ENCODE measurements around the gene CGB7. TPM values are rescaled to one million over a fixed set of nuclear protein-coding genes. Genes with fewer than 3 reads are reported as not detected.
A peak's percentile ranks its signal among the peaks of the same experiment; 100 is the strongest.

The CGB7 gene
- total and polyA plus RNA-seq, 10 of the 15 experiments (the other 5 are each of a cell fraction or from before 2014, with no cell fraction given) = 0.06 TPM; not detected in 9

- no peaks in the 10 kb centered on the region for H3K9me3 ChIP-seq (replicated peaks; ENCODE audit: control insufficient read depth, insufficient read depth, low read length)
- in situ Hi-C loops (cut with MboI) (no loop called here), intact Hi-C loops (cut with micrococcal nuclease; ENCODE audit: unreplicated experiment) (no loop called here)
- SMC1A ChIA-PET (ENCODE audit: uncharacterized antibody, unreplicated experiment) = no interaction called here
- peaks cover 15% of the 10 kb centered on the region for H3K4me1 ChIP-seq (ENCODE audit: control insufficient read depth, insufficient read depth, low read length)
- FAIRE-seq (no peak), ATAC-seq (no peak), DNase-seq (ENCODE audit: low read depth, low spot score) (no peak)
- H2AFZ ChIP-seq (ENCODE audit: control insufficient read depth, low read depth, low read length) = no peak within 1 kb of the TSS
- BruUV-seq (replicated peaks) = no TSS peak
- H3K9ac ChIP-seq (ENCODE audit: control insufficient read depth, insufficient read depth, low read length) = no peak within 1 kb of the TSS
- peaks cover 0 to 6% of the 10 kb centered on the region in 2 experiments; a peak in 2 of 4 replicates for H3K36me3 ChIP-seq (ENCODE audit: control insufficient read depth in 2 of 2, insufficient read depth in 2 of 2, low read length in 1 of 2)
- CTCF ChIA-PET = interaction anchor here (0.8 to 3.1 kb wide), 4 partner anchors 19 to 89 kb away, joined by 3 to 14 read pairs (median 4); partner anchors contain the start of genes GYS1 and RUVBL2
- H3K4me2 ChIP-seq (ENCODE audit: control insufficient read depth, insufficient read depth) = peak within 1 kb of the TSS; percentile 82
- H4K20me1 ChIP-seq (ENCODE audit: control insufficient read depth, insufficient read depth) = no peaks in the 10 kb centered on the region
- no peak within 1 kb of the TSS for H3K27ac ChIP-seq (ENCODE audit: control insufficient read depth, insufficient read depth)
- 57% methylated on average over 17 of the region's 17 CpGs for WGBS (ENCODE audit: insufficient coverage, insufficient replicate concordance, low lambda C conversion rate, missing lambda C conversion rate)
- peak within 1 kb of the TSS; percentile 58; the same call in 1 of the 2 replicates for H3K4me3 ChIP-seq
- no peaks in the 10 kb centered on the region for H3K27me3 ChIP-seq (replicated peaks in 1 of 2; ENCODE audit: control insufficient read depth in 2 of 2, insufficient read depth in 2 of 2, low read length in 1 of 2)
- POLR2A ChIA-PET = no interaction called here
- RAD21 ChIA-PET (ENCODE audit: unreplicated experiment) = no interaction called here
- H3K79me2 ChIP-seq (ENCODE audit: control insufficient read depth, insufficient read depth, low read length) = no peaks in the 10 kb centered on the region
- no peak for TF ChIP-seq RAD21 (IDR thresholded peaks at IDR 0.05; ENCODE audit: insufficient read depth, low read depth, low read length)
- TF ChIP-seq ZNF24 (IDR thresholded peaks at IDR 0.05) = no peak
- TF ChIP-seq RCOR1 (conservative IDR thresholded peaks at IDR 0.05; ENCODE audit: low read depth, low read length) = no peak
- TF ChIP-seq KLF5 (IDR thresholded peaks at IDR 0.05; ENCODE audit: partially characterized antibody) = no peak
- no peak for TF ChIP-seq MEF2A (IDR thresholded peaks at IDR 0.05; ENCODE audit: insufficient read depth, low read depth, low read length)
- no peak for TF ChIP-seq NR2C1 (IDR thresholded peaks at IDR 0.05)
- TF ChIP-seq CUX1 (IDR thresholded peaks at IDR 0.05; ENCODE audit: insufficient replicate concordance, low read depth, low read length) = no peak
- TF ChIP-seq ZBTB33 (IDR thresholded peaks at IDR 0.05) = no peak
- no peak for TF ChIP-seq BCL11A (IDR thresholded peaks at IDR 0.05; ENCODE audit: low read depth, low read length)
- no peak for TF ChIP-seq POLR2AphosphoS2 (IDR thresholded peaks at IDR 0.05; ENCODE audit: low read depth, low read length)
- TF ChIP-seq SIN3A (IDR thresholded peaks at IDR 0.05; ENCODE audit: low read depth, low read length) = no peak
- TF ChIP-seq CHD1 (IDR thresholded peaks at IDR 0.05; ENCODE audit: low read depth, low read length) = no peak
- no peak for TF ChIP-seq IRF5 (IDR thresholded peaks at IDR 0.05; ENCODE audit: borderline replicate concordance)
- TF ChIP-seq NFXL1 (IDR thresholded peaks at IDR 0.05; ENCODE audit: borderline replicate concordance) = no peak
- TF ChIP-seq SMC3 (IDR thresholded peaks at IDR 0.05; ENCODE audit: borderline replicate concordance, low read length) = no peak
- TF ChIP-seq SRF (IDR thresholded peaks at IDR 0.05; ENCODE audit: low read depth in 2 of 2, low read length in 2 of 2) = no peak
These were observed 40.4 kb downstream of the CGB7 start, which contains the start of gene LHB for GRCh38 chr19:49017041-49017665. Gene LHB (minus strand): TSS chr19:49017091. CDS start chr19:49017081, 10 bp downstream.

Measured in GM12878 (cell line).